Motor neuron (in vitro differentiated cells): Measurements from ENCODE around the gene AUH. TPM values are rescaled to one million over a fixed set of nuclear protein-coding genes. Genes with fewer than 3 reads are reported as not detected.
A peak's percentile ranks its signal among the peaks of the same experiment; 100 is the strongest.

ENCODE experiments used
- ATAC-seq, 8 experiments: fragments of 200-7000 bp; cut with Tn5 transposase; replicated peaks in 6 of 8; 2 replicates each; pipeline ENCODE4 v1.8.0; 2021; ENCODE audit warnings: mild to moderate bottlenecking in 8 of 8, moderate library complexity in 8 of 8
- H3K27ac ChIP-seq, 2 donors: fragments of 250-450 bp; sonication (Bioruptor Pico); 2 replicates each; pipeline ENCODE4 v1.9.0; 2021; ENCODE audit warnings: antibody characterized with exemption in 2 of 2, mild to moderate bottlenecking in 2 of 2, moderate library complexity in 1 of 2
- H3K4me1 ChIP-seq, 2 donors: fragments of 250-450 bp; sonication (Bioruptor Pico); replicated peaks in 1 of 2; 2 replicates each; pipeline ENCODE4 v1.6.1; 2021; ENCODE audit warnings: antibody characterized with exemption in 2 of 2, mild to moderate bottlenecking in 2 of 2, moderate library complexity in 1 of 2
- H3K4me3 ChIP-seq, 5 donors: fragments of 250-450 bp; sonication (Bioruptor Pico); 2 replicates each; pipeline ENCODE4 v1.9.0; 2021; ENCODE audit warnings: antibody characterized with exemption in 5 of 5, mild to moderate bottlenecking in 5 of 5, moderate library complexity in 4 of 5
- WGBS, 10 experiments: fragments of 450-650 bp; shearing (Covaris generic); methylation state at CpG; one replicate each; pipeline ENCODE4 v1.0.0; 2022; 5-methylcytosine and 5-hydroxymethylcytosine counted together
- in situ Hi-C, 9 experiments: fragments of 400-800 bp; cut with MboI; loops; one replicate each; pipeline ENCODE4 v1.15.0; 2021; ENCODE audit warnings: low sequenced_read_pairs in 9 of 9, low pct_unique_long_range_greater_than_20kb in 2 of 9; ENCODE audit not compliant: unreplicated experiment in 9 of 9
- total RNA-seq, 8 experiments: library from RNA; unstranded; fragments of 300-600 nt; gene quantifications; 2 replicates each; pipeline versions ENCODE4 v1.2.3 to v1.2.4, GENCODE V29; 2022

AUH gene
- total RNA-seq, 8 experiments from 2014 or later = 13.4 to 22.9 (median 19.4) TPM

DNA sequence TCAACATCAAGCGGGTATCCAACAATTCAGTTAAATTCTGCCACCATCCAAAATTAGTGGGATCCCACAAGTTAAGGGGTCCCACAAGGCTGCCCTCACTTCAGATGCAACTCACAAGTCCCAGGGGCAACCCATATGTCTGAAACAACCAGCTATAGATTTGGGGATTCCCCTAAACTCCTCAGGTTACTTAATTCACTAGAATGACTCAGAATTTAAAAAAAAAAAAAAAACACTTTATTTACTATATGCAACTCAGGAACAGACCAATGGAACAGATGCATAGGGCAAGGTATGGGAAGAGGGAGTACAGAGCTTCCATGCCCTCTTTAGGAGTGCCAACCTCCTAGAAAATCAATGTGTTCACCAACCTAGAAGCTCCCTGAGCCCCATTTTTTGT lies 15.1 kb downstream of the AUH start:
- in situ Hi-C loops = no loop called here
- WGBS, 10 experiments = 83 to 100% (median 100%) methylated on average over 1 of the region's 1 CpG; no CpG with 5 or more reads in 2 of the 10 experiments
- Histone ChIP-seq H3K27ac (no peak overlapping the region), H3K4me1 (no peaks in the 10 kb centered on the region), H3K4me3 (no peak overlapping the region)
- ATAC-seq = no peak

DNA sequence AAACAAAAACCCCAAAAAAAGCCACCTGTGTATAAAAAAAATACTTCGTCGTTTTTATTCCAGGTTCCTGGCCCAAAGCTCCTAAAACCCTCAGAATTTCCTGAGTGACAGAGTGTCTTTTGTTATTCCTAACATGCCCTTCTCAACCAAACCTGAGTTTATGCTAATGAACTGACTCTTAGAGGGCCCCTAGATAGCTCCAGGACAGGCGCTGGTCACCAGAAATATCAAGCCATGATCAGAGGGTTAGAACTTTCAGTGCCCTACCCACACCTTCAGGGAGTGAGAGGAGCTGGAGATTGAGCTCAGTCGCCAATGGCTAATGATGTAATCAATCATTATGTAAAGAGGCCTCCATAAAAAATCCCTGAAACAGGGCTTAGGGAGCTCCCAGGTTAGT lies 15.7 kb downstream of the AUH start:
- Histone ChIP-seq H3K4me3 (no peak overlapping the region), H3K27ac (no peak overlapping the region), H3K4me1 (no peaks in the 10 kb centered on the region)
- 37 to 100% (median 64%) methylated on average over 1 to 4 of the region's 4 CpGs; no CpG with 5 or more reads in 4 of the 10 experiments for WGBS, 10 experiments
- in situ Hi-C loops = no loop called here
- no peak for ATAC-seq

DNA sequence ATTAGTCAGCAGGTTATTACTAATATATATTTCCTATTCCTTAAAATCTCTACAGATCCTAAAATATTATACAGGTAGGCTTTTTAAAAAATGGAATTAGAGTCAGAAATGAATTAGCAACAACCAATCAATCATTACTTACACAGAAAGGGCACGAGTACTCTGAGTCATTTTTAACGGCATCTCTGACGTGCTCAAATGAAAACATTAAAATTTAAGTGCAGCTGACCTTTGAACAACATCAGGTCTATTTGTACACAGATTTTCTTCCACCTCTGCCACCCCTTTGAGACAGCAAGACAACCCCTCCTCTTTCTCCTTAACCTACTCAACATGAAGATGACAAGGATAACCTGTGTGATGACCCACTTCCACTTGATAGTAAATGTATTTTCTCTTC lies 19.1 kb downstream of the AUH start:
- 76 to 100% (median 97%) methylated on average over 2 to 3 of the region's 3 CpGs; no CpG with 5 or more reads in 3 of the 10 experiments for WGBS, 10 experiments
- ATAC-seq = no peak
- no peak overlapping the region for H3K4me3 ChIP-seq
- H3K27ac ChIP-seq = no peak overlapping the region
- in situ Hi-C loops = no loop called here
- H3K4me1 ChIP-seq = no peaks in the 10 kb centered on the region

DNA sequence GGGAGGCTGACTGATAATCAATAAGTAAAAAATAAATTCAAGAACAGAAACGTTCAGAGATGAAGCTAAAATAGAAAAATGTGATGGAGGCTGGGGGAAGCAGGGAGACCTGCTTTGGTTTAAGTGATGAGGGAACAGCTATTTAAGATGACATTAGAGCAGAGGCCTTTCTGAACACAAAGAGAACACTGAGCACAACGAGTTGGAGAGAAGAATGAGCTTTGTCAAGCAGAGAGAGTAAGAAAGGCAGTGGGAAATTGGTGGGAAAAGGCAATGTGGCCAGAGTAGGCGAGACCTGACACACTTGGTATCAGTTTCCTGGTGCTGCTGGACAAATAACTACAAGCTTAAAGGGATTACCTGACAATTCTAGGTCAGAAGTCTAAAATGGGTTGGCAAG lies 20.0 kb downstream of the AUH start:
- no peak for ATAC-seq

GRCh38 chr9:91341258-91341746 lies 20.4 kb downstream of the AUH start:
- whole genome bisulfite sequencing, 10 experiments = 92 to 100% (median 98%) methylated on average over 1 to 3 of the region's 3 CpGs; no CpG with 5 or more reads in 2 of the 10 experiments
- in situ Hi-C loops = no loop called here
- ATAC-seq = no peak

More for the DNA sequence above, 20.0 kb downstream of the AUH start:
- in situ Hi-C loops = no loop called here
- H3K4me1 ChIP-seq = no peaks in the 10 kb centered on the region
- 67 to 100% (median 81%) methylated on average over 1 to 3 of the region's 3 CpGs for WGBS, 10 experiments
- no peak overlapping the region for H3K4me3 ChIP-seq
- H3K27ac ChIP-seq = no peak overlapping the region

GRCh38 chr9:91340395-91340967 lies 21.2 kb downstream of the AUH start:
- Histone ChIP-seq H3K27ac (no peak overlapping the region), H3K4me3 (no peak overlapping the region), H3K4me1 (peaks cover 0 to 8% of the 10 kb centered on the region in 2 donors)
- WGBS, 10 experiments = 23 to 100% (median 74%) methylated on average over 1 of the region's 1 CpG; no CpG with 5 or more reads in 4 of the 10 experiments
- in situ Hi-C loops = no loop called here
- ATAC-seq = no peak

More at GRCh38 chr9:91341258-91341746, 20.4 kb downstream of the AUH start:
- Histone ChIP-seq H3K4me1 (no peaks in the 10 kb centered on the region), H3K4me3 (no peak overlapping the region), H3K27ac (no peak overlapping the region)

DNA sequence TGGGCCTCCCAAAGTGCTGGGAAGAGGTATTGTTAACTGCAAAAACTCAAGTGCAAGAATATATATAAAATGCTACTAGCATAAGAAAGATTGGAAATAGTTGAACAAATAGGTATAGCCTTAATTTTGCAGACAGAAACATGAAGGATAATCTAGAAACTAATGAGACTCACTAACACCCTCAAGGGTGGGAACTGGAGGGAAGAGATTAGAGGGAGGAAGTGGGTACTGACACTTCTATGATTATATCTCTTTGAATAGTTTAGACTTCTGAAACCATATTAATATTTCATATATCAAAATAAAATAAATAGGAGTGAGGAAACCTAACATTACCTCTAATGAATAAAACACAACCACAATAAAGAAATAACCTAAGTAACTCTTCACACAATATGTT lies 23.0 kb downstream of the AUH start:
- no peak for ATAC-seq
- H3K4me1 ChIP-seq = peaks cover 0 to 12% of the 10 kb centered on the region in 2 donors

GRCh38 chr9:91336786-91337185 lies 24.9 kb downstream of the AUH start:
- WGBS, 10 experiments = 83 to 100% (median 100%) methylated on average over 1 of the region's 1 CpG
- in situ Hi-C loops = no loop called here
- H3K27ac ChIP-seq = no peak overlapping the region
- H3K4me1 ChIP-seq = peaks cover 0 to 12% of the 10 kb centered on the region in 2 donors
- ATAC-seq = no peak
- H3K4me3 ChIP-seq = no peak overlapping the region

More for the DNA sequence above, 23.0 kb downstream of the AUH start:
- Histone ChIP-seq H3K4me3 (no peak overlapping the region), H3K27ac (no peak overlapping the region)
- in situ Hi-C loops = no loop called here

- no peak overlapping the region for H3K27ac ChIP-seq
- H3K4me3 ChIP-seq = no peak overlapping the region
- peak in 6 of 8 experiments; percentile 26 to 81 (median 65) for ATAC-seq
- peaks cover 0 to 12% of the 10 kb centered on the region in 2 donors for H3K4me1 ChIP-seq
- in situ Hi-C loops = no loop called here
- 83 to 100% (median 89%) methylated on average over 1 to 3 of the region's 4 CpGs; no CpG with 5 or more reads in 4 of the 10 experiments for WGBS, 10 experiments
These were observed 27.7 kb downstream of the AUH start for GRCh38 chr9:91334053-91334452.

GRCh38 chr9:91333551-91333950 lies 28.2 kb downstream of the AUH start:
- Histone ChIP-seq H3K4me1 (peaks cover 0 to 12% of the 10 kb centered on the region in 2 donors), H3K27ac (no peak overlapping the region), H3K4me3 (no peak overlapping the region)
- in situ Hi-C loops = no loop called here
- WGBS, 10 experiments = 43 to 100% (median 100%) methylated on average over 1 of the region's 1 CpG; no CpG with 5 or more reads in 2 of the 10 experiments
- no peak for ATAC-seq

GRCh38 chr9:91332546-91333231 lies 29.0 kb downstream of the AUH start:
- Histone ChIP-seq H3K4me3 (no peak overlapping the region), H3K4me1 (peaks cover 0 to 12% of the 10 kb centered on the region in 2 donors), H3K27ac (no peak overlapping the region)
- 64 to 100% (median 89%) methylated on average over 4 to 11 of the region's 12 CpGs for WGBS, 10 experiments
- peak in 1 of 8 experiments; percentile 61 for ATAC-seq
- in situ Hi-C loops = no loop called here

GRCh38 chr9:91331849-91332248 lies 29.9 kb downstream of the AUH start:
- H3K4me1 ChIP-seq = peaks cover 0 to 12% of the 10 kb centered on the region in 2 donors
- no peak for ATAC-seq
- 23 to 98% (median 87%) methylated on average over 1 to 7 of the region's 7 CpGs for WGBS, 10 experiments
- in situ Hi-C loops = no loop called here
- H3K27ac ChIP-seq = no peak overlapping the region
- H3K4me3 ChIP-seq = no peak overlapping the region

- in situ Hi-C loops = no loop called here
- WGBS, 10 experiments = 60 to 100% (median 100%) methylated on average over 1 to 5 of the region's 6 CpGs; no CpG with 5 or more reads in 1 of the 10 experiments
- ATAC-seq = no peak
These were observed 33.5 kb downstream of the AUH start for GRCh38 chr9:91328186-91328585.

More at GRCh38 chr9:91328186-91328585, 33.5 kb downstream of the AUH start:
- Histone ChIP-seq H3K4me3 (no peak overlapping the region), H3K27ac (no peak overlapping the region), H3K4me1 (no peaks in the 10 kb centered on the region)
